Middle frontal gyrus (tissue), 1 donor: Measurements from ENCODE around the gene PDE11A.

Experiments
- DNase-seq: peaks from one replicate; pipeline ENCODE4 v3.0.0-alpha.2; 2015; ENCODE audit warnings: low spot score; ENCODE audit errors: extremely low spot score

PDE11A gene

GRCh38 chr2:177670791-177671535 lies 401.6 kb downstream of the PDE11A start:
- no peak for DNase-seq

DNA sequence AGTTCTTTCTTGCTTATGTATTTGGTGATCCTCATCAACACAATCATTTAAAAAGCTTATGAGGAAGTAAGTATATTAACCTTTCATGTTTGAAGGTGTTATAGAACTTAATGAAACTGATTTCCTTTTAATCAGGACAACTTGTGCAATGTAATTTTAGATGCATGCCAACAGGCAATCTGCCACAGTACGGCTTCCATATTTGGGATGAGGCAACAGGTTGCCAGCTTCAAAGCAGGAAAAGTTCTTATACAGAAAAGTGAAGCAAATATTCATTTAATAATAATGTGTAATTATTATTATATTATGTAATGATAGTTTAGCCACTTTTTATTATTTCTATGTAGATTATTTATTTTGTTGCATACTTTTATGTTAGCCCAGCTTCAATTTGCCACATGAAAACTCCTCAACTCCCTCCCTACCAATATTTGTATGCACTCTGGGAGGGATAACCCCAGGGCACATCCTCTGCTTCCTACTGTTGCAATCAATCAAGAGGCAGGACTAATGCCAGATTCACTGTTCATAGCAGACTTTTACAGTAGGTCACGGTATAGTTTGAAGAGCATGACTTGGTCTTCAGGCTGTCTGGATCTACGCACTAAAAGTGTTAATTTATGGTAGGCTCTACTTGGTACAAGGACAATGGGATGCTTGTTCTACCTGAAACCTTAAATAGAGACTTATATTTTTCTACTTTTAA lies 402.8 kb downstream of the PDE11A start:
- no peak for DNase-seq

DNA sequence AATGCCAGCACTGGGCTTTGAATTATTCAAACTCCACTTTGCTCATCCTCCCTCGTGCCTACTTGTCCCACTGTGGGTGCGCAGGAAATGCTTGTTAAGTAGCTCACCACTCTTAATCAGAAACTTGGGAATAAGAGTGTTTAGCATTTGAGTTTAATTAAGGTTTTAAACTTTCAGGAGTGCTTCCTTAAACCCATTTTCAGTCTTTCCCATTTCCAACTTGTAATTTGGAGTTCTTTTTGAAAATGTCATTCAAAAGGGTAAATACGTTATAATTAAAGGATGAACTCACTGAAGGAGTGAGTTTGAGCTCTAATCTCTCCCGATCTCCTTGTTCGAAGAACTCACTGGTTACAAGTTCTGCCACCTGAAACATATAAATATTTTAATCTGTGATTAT lies 403.4 kb downstream of the PDE11A start:
- DNase-seq: no peak

DNA sequence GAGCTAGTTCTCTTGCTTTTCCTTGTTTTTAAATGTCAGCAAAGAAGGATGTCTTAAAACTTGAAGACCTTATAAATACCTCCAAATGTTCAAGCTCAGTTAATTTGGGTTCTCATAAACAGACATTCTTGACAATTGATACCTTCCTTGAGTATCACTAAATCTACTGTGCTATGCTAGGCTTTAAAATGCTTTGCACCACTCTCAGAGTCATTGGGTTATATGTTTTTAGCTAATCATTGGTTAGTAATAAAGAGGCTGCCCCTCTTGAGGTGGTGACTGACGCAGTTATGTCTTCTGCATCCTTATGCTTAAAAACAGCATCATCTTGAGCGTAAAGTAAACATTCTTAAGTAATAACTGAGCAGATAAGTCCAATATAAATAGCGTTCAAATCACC lies 404.0 kb downstream of the PDE11A start:
- DNase-seq: no peak

GRCh38 chr2:177667626-177668025 lies 405.0 kb downstream of the PDE11A start:
- DNase-seq: no peak

- DNase-seq: no peak
Observed at GRCh38 chr2:177666408-177666807, 406.2 kb downstream of the PDE11A start.

DNA sequence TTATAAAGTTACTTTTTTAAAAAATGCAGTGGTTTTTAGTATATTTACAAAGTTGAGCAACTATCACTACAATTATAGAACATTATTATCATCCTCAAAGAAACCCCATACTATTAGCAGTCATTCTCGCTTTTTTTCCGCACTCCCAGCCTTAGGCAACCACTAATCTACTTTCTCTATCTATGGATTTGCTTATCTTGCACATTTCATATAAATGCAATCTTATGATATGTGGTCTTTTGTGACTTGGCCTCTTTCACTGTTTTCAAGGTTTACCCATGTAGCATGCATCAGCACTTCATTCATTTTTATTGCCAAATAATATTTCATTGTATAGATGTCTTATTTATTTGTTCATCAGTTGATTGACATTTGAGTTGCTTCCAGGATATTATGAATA lies 406.6 kb downstream of the PDE11A start:
- DNase-seq: no peak

DNA sequence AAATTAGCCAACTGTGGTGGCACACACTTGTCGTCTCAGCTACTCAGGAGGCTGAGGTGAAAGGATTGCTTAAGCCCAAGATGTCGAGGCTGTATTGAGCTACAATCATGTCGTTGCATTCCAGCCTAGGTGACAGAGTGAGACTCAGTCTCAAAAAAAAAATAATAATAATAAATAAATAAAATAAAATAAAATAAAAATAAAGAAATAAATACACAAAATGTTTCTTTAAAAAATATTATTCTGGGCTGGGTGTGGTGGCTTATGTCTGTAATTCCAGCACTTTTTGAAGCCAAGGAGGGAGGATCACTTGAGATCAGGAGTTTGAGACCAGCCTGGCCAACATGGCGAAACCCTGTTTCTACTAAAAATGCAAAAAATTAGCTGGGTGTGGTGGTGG lies 407.2 kb downstream of the PDE11A start:
- DNase-seq: no peak

GRCh38 chr2:177662895-177663294 lies 409.7 kb downstream of the PDE11A start:
- DNase-seq: no peak

- no peak for DNase-seq
Observed at GRCh38 chr2:177660742-177661141, 411.8 kb downstream of the PDE11A start.

- DNase-seq: no peak
Observed at GRCh38 chr2:177658309-177658708, 414.3 kb downstream of the PDE11A start.

- no peak for DNase-seq
Observed at GRCh38 chr2:177651833-177652232, 420.7 kb downstream of the PDE11A start.

- no peak for DNase-seq
Observed at GRCh38 chr2:177649568-177650518, 422.7 kb downstream of the PDE11A start.

- no peak for DNase-seq
Observed at GRCh38 chr2:177646791-177647190, 425.8 kb downstream of the PDE11A start.

DNA sequence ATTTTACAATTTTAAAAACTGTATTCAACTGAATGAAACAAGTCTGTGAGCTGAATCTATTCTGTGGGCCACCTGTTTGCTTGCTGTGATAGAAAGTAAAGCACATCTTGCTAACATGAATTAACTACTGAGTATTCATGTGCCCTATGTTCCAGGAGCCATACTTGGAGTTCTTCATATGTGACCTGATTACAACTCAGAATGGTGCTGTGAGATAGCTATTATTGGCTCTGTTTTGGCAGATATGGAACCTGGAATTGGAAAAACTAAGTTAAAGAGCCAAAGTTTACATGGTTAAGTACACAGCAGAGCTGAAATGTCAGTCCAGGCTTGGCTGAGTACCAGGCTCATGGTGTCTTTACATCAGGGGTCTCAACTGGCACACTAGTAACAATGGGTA lies 426.3 kb downstream of the PDE11A start:
- no peak for DNase-seq

GRCh38 chr2:177641331-177641730 lies 431.2 kb downstream of the PDE11A start:
- no peak for DNase-seq

GRCh38 chr2:177640423-177640822 lies 432.2 kb downstream of the PDE11A start:
- no peak for DNase-seq

- DNase-seq: no peak
Observed at GRCh38 chr2:177639262-177639914, 433.2 kb downstream of the PDE11A start.

DNA sequence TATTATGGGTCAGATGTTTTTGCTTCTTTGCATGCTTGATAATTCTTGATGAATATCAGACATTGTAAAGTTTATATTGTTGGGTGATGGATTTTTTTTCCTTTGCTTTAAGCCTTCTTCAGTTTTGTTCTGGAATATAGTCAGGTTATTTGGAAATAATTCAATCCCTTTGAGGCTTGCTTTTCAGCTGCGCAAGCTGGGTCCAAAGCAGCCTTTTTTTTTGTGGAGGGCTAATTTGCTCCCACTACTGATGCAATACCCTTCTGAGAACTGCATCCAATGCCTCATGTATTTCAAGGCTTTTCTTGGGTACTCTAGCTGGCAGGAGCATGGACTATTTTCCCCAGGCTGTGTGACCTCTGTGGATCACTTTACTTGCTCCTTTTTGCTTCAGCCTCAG lies 434.1 kb downstream of the PDE11A start:
- DNase-seq: no peak

- DNase-seq: no peak
Observed at GRCh38 chr2:177636672-177637071, 435.9 kb downstream of the PDE11A start.

DNA sequence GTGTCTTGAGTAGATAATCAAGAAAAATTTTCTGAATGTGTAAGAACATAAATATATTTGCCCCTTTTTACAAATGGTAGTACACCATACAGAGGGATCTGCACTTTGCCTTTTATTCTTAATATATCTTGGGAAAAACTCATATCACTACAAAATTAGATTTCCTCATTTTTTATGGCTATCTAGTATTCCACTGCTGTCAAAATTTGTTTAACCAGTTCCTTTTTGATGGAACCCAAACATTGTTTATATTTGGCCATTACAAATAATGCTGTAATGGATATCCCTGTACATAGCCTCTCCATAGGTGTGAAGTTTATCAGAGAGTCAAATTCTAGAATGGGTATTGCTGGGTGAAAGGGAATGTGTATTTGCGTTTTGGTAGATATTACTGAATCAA lies 436.9 kb downstream of the PDE11A start:
- DNase-seq: no peak
